Lower leg skin (tissue), 3 donors: ENCODE results near the gene ENOX1.

Experiments used
- POLR2A ChIP-seq, 2 donors: fragments of 450-650 bp; IDR thresholded peaks; one replicate each; pipeline ENCODE4 v1.6.1; 2016 to 2017; ENCODE audit warnings: antibody characterized with exemption in 2 of 2, mild to moderate bottlenecking in 1 of 2, moderate library complexity in 1 of 2
- TF ChIP-seq, protein P1 (sequence below), 3 donors: fragments of 450-650 bp; IDR thresholded peaks; one replicate each; pipeline ENCODE4 v1.5.1; 2016; ENCODE audit warnings: antibody characterized with exemption in 3 of 3, mild to moderate bottlenecking in 3 of 3, moderate library complexity in 2 of 3

DNA sequence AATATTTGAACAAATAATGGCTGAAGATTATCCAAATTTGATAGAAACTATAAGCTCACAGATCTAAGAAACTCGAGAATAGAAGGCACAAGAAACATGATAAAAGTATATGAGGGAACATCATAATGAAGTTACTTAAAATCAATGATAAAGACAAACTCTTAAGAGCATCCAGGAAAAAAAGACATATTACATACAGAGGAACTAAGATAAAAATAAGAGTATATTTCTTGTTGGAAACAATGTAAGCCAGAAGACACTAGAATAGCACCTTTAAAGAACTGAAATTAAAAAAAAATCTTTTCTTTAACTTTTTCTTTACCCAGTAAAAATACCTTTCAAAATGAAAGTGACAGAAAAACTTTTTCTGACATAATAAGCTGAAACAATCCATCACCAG lies 407.0 kb downstream of the ENOX1 start:
- no peak for TF ChIP-seq POLR2A (IDR thresholded peaks at IDR 0.05)
- TF ChIP-seq, protein P1, sequence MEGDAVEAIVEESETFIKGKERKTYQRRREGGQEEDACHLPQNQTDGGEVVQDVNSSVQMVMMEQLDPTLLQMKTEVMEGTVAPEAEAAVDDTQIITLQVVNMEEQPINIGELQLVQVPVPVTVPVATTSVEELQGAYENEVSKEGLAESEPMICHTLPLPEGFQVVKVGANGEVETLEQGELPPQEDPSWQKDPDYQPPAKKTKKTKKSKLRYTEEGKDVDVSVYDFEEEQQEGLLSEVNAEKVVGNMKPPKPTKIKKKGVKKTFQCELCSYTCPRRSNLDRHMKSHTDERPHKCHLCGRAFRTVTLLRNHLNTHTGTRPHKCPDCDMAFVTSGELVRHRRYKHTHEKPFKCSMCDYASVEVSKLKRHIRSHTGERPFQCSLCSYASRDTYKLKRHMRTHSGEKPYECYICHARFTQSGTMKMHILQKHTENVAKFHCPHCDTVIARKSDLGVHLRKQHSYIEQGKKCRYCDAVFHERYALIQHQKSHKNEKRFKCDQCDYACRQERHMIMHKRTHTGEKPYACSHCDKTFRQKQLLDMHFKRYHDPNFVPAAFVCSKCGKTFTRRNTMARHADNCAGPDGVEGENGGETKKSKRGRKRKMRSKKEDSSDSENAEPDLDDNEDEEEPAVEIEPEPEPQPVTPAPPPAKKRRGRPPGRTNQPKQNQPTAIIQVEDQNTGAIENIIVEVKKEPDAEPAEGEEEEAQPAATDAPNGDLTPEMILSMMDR (IDR thresholded peaks at IDR 0.05): no peak
